Right ventricle myocardium inferior (tissue), 1 donor: ENCODE measurements around the gene PTH2. TPM values are rescaled to one million over a fixed set of nuclear protein-coding genes. Genes with fewer than 3 reads are reported as not detected.
"Not testable (repeated sequence)": the region's sequence is repeated elsewhere in the genome, so short reads cannot be mapped to it uniquely, and the experiment has no call there.

Experiments
- ATAC-seq: fragments of 200-7000 bp; cut with Tn5 transposase; one replicate; pipeline ENCODE4 v1.9.1; 2020; ENCODE audit warnings: mild to moderate bottlenecking, moderate library complexity
- DNase-seq: peaks from one replicate; pipeline ENCODE4 v3.0.0; 2021; ENCODE audit errors: missing footprints
- intact Hi-C: fragments of 100-400 bp; cut with DNase I; formaldehyde crosslinking; loops from one replicate; pipeline ENCODE4 v1.11.0; 2022
- total RNA-seq: library from RNA; stranded (reverse); fragmentation: NEBNext Ultra II Directional; extraction: Animal tissue kit (Norgen Biotek cat#: 25700); gene quantifications from one replicate; pipeline ENCODE4 v1.2.1, GENCODE V29; 2021
- donor health status: DM: no; HTN: yes; CAD: no; lungs with severe emphysema.

The PTH2 gene
- total RNA-seq, 1 donor from 2014 or later = not detected

- ATAC-seq (peak; percentile 83), DNase-seq (peak; percentile 98)
- intact Hi-C loops = loop anchor here (5.0 to 10.0 kb wide), 4 partner anchors 191 to 1043 kb away; partner anchors contain the start of genes AP2A1, PRMT1, RRAS and SCAF1
Observed at GRCh38 chr19:49451430-49452181, 28.4 kb upstream of the PTH2 start, which contains the start of gene PIH1D1. Gene PIH1D1 (minus strand): TSS chr19:49451814. CDS start chr19:49451574, 240 bp downstream.

DNA sequence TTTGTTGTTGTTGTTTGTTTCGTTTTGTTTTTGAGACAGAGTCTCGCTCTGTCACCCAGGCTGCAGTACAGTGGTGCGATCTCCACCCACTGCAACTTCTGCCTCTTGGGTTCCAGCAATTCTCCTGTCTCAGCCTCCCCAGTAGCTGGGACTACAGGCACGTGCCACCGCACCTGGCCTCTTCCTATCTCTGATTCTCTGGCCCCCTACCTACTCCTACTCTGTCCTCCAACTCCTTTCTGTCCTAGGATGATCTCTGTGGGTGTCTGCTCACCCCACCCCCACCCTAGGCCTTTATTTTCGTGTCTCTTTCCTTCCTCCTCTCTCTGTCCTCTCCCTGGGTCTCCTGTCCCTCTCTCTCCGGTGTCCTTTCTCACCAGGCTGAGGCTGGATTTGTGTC lies 27.2 kb upstream of the PTH2 start:
- ATAC-seq (no peak), DNase-seq (no peak)
- intact Hi-C loops = loop anchor here (5.0 to 10.0 kb wide), 4 partner anchors 192 to 1044 kb away; partner anchors contain the start of genes AP2A1, PRMT1, RRAS and SCAF1

DNA sequence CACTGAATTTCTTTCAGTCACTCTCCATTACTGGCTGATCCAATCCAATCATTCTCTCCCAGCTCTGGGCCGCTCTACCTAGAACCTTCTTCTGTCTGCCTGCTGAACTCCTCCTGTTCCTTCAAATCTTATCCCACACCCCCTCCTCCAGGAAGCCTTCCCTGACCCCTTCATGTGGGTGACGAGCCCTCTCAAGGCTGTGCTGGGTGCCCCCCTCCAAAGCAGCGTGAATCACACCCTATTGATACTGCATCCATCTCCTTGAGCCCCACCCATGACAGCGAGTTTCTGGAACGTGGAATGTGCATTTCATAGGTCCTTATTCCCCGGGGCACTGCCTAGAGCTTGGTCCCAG lies 25.2 kb upstream of the PTH2 start:
- DNase-seq (peak; percentile 20), ATAC-seq (no peak)
- intact Hi-C loops = no loop called here

DNA sequence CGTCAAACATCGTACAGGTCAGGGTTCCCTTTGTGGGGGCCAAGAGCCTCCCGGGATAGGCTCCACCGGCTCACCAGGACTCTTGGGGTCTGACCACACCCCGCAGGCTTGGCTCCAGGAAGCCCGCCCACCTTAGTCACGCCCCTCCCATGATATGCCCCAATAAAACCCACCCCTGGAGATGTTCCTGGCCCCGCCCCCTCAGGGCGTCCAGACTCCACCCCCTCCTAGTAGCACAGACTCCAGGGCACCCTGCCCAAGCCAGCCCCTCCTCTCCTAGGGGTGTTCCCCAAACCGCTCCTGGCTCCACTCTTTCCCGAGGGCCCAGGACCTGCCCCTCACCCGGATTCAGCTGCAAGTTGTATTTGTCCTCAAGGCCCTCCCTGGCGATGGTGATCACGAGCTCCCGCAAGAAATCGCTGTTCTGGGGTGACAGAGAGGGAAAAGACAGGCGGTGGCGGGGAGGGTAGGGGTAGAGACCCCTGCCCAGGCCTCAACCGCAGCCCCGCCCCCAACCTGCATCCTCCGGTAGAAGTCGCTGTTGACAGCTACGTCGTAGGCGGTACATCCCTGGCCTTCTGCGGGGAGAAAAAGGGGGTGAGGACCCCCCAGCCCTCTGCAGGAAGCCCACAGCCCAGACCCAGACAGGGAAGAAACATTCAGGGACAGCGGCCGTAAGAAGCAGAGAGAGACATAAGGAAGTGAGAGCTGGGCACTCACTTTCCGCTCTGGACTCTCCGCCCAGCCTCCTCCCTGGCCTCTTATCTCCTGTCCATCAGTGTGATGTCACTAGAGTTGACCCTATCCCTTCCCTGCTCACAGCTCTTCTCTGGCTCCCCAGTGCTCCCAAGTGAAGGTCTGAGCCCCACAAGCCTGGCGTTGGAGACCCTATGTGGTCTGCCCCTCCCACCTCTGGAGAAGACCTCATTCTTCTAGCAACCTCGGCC lies 24.5 kb upstream of the PTH2 start:
- intact Hi-C loops = no loop called here
- no peak for ATAC-seq
- DNase-seq = peak; percentile 70

- ATAC-seq (no peak), DNase-seq (no peak)
- intact Hi-C loops = no loop called here
Observed at GRCh38 chr19:49445997-49446396, 22.8 kb upstream of the PTH2 start.

GRCh38 chr19:49444100-49444700 lies 21.0 kb upstream of the PTH2 start:
- ATAC-seq, intact Hi-C loops: not testable (repeated sequence)
- peak; percentile 17 for DNase-seq

- intact Hi-C loops = loop anchor here (1.0 to 2.0 kb wide), 2 partner anchors 51 to 217 kb away; no protein-coding TSS in a partner anchor
- ATAC-seq = peak; percentile 89
- DNase-seq = peak; percentile 97
Observed at GRCh38 chr19:49443366-49444099, 20.3 kb upstream of the PTH2 start.

- intact Hi-C loops = loop anchor here (1.0 to 2.0 kb wide), 3 partner anchors 51 to 216 kb away; partner anchors contain the start of gene DKKL1
- peak; percentile 85 for ATAC-seq
Observed at GRCh38 chr19:49442771-49443365, 19.6 kb upstream of the PTH2 start.

DNA sequence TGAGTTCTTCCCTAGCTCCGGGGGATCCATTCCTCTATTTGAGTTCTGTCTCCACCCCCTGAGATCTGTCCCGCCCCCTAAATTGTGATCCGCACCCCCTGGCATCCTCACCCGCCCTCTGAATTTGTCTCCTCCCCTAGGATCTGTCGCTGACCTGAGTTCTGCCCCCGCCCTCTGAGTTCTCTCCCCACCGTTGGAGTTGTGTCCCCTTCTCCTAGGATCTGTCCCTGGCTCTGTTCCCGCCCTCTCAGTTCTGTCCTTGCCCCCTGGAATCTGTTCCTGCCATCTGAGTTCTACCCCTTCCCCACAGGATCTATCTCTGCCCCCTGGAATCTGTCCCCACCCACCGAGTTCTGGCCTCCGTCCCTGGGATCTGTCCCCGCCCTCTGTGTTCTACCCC lies 19.1 kb upstream of the PTH2 start:
- DNase-seq (peak; percentile 76), ATAC-seq (peak; percentile 4)
- intact Hi-C loops = loop anchor here (1.0 to 2.0 kb wide), 2 partner anchors 79 to 216 kb away; partner anchors contain the start of gene DKKL1

More at GRCh38 chr19:49442771-49443365, 19.6 kb upstream of the PTH2 start:
- DNase-seq = peak; percentile 96

GRCh38 chr19:49441960-49442350 lies 18.7 kb upstream of the PTH2 start:
- DNase-seq (peak; percentile 16), ATAC-seq (no peak)
- intact Hi-C loops = loop anchor here (1.0 to 2.0 kb wide), 2 partner anchors 79 to 215 kb away; partner anchors contain the start of gene DKKL1

GRCh38 chr19:49441210-49441959 lies 18.1 kb upstream of the PTH2 start, which contains the start of gene SLC17A7:
Gene SLC17A7 (minus strand): TSS chr19:49441527. CDS start chr19:49441379, 148 bp downstream.
- peak; percentile 11 for ATAC-seq
- DNase-seq = peak; percentile 72
- intact Hi-C loops = no loop called here

DNA sequence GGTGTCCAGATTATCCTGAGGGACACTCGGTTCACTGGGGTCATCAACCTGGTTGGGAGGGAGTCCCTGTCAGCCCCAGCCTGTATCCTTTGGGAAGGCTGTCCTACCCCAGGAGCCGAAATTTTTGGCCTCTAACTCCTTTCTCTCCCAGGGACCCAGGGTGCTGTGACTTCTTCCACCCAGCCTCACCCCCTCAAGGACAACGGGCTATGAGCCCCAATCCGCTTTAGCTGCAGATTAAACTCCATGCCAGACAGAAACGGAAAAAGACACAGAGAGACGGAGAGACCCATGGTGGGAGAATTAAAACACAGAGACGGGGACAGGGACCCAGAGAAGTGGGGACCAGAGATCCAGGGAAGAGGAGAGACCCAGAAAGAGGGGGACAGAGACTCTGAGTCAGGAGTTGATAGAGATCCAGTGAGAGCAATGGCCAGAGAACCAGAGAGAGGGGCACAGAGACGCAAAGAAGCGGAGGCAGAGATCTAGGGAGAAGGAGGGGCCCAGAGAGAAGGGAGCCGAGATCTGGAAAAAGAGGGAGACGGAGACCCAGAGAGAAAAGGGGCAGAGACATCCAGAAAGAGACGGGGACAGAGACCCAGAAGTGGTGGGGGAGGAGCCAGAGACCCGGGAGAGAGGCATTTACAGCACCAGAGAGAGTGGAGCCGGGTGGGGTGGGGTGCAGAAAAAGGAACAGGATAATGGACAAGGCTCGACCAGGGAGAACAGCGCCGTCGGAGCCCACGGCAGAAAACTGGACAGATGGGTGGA lies 17.4 kb upstream of the PTH2 start:
- peak; percentile 44 for DNase-seq
- ATAC-seq = no peak
- intact Hi-C loops = no loop called here

- ATAC-seq = no peak
- DNase-seq = no peak
- intact Hi-C loops = no loop called here
Observed at GRCh38 chr19:49439836-49440235, 16.6 kb upstream of the PTH2 start.

DNA sequence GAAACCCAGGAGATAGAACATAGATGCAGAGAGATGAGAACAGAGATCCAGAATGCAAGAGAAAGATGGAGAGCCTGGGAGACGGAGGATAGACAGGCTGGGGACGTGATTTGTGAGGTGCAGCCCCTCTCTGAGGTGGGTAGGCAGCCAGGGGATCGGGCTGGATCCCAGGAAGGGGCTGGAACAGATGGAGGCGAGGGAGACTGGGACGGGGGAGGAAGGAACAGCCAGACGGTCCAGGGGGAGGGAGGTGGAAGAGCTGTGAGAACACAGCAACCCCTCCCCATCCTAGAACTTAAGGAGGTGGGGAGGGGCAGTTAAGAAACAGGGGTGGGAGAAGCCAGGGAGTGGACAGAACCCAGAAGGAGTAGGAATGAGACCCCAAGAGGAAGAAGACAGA lies 15.0 kb upstream of the PTH2 start:
- ATAC-seq (no peak), DNase-seq (peak; percentile 2)
- intact Hi-C loops = no loop called here

GRCh38 chr19:49437231-49437630 lies 14.0 kb upstream of the PTH2 start:
- ATAC-seq (no peak), DNase-seq (peak; percentile 9)
- intact Hi-C loops = no loop called here

GRCh38 chr19:49436381-49437017 lies 13.3 kb upstream of the PTH2 start:
- no peak for ATAC-seq
- peak; percentile 75 for DNase-seq
- intact Hi-C loops = no loop called here
